A204.1 (cell line): Measurements from ENCODE around the gene SMAP1.
"Not testable (repeated sequence)": the region's sequence is repeated elsewhere in the genome, so short reads cannot be mapped to it uniquely, and the experiment has no call there.

Experiments
- FAIRE-seq: peaks from 2 replicates; lab custom pipeline; 2012; peaks lifted over from hg19 to GRCh38; lab: Jason Lieb, UNC

SMAP1 gene

DNA sequence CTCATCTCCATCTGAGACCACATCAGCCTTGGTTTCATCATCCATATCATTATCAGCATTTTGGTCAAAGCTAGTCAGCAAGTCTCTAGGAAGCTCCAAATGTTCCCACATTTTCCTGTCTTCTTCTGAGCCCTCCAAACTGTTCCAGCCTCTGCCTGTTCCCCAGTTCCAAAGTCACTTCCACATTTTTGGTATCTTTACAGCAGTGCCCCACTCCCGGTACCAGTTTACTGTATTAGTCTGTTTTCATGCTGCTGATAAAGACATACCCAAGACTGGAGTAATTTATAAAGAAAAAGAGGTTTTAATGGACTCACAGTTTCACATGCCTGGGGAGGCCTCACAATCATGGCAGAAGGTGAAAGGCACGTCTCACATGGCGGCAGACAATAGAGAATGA lies 74.8 kb downstream of the SMAP1 start:
- FAIRE-seq = not testable (repeated sequence)

DNA sequence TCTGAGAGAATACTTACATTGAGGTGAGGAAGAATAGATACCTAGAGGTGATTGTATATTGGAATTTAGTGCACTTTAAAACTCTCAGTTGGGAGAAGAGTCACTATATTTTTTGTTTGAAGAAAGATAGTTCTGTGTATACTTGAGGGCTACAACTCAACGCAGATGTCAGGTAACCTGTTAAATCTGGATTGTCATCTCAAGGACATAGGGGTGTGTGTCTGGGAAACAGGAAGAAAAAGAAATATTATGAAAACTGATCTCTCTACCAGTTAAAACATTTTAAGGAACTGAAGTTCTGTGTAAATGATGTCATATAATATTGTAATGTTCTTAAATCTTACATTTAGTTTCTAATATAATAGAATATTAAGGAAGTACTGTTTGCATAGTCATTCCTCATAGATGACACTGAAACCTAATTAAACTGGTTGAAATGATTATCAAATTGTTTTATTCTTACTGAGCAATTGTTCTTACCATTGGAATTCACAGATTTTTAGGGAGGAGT lies 86.2 kb downstream of the SMAP1 start:
- no peak for FAIRE-seq

DNA sequence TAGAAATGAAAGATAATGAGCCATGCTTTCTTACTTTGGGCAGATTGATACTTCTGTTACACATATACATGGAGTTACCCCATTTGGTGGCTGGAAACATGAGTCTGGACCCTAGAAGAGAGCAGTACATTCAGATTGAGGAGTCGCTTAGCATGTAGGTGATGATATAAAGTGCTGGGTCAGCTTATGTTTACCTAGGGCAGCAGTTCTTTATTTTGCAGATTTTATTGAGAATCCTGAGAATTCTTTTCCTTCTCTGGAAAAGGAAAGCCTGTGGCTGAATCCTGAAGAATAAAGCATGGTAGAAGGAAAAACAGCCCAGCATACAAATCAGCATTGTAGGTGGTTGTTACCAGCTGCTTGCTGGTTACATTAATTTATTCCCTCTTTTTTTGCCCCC lies 91.2 kb downstream of the SMAP1 start:
- FAIRE-seq = no peak

DNA sequence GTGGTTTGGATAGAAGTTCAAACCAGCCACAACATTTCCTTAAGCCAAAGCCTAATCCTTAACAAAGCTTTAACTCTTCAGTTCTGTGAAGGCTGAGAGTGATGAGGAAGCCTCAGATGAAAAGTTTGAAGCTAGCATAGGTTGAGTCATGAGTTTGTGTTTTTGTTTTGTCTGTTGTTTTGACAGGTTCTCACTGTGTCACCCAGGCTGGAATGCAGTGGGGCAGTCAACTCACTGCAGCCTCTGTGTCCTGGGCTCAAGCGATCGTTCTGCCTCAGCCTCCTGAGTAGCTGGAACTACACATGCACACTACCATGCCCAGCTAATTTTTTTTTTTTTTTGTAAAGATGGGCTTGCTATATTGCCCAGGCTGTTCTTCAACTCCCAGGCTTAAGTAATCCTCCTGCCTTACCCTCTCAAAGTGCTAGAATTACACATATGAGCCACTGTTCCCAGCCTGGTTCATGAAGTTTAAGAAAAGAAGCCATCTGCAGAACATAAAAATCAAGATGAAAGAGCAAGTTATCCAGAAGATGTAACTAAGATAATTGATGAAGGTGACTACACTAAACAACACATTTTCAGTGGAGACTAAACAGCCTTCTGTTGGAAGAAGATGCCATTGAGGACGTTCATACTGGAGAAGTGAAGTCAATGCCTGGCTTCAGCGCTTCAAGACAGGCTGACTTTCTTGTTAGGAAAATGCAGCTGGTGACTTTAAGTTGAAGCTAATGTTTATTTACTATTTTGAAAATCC lies 96.2 kb downstream of the SMAP1 start:
- no peak for FAIRE-seq

DNA sequence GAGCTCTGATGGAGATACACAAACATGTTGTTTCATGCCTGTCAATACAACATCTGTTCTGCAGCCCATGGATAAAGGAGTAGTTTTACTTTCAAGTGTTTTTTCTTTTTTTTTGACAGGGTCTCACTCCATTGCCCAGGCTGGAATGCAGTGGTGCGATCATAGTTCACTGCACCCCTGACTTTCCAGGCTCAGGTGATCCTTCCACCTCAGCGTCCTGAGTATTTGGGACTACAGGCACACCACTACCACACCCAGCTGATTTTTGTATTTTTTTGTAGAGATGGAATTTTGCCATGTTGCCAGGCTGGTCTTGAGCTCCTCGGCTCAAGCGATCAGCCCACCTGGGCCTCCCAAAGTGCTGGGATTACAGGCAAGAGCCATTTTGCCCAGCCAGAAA lies 97.0 kb downstream of the SMAP1 start:
- no peak for FAIRE-seq

DNA sequence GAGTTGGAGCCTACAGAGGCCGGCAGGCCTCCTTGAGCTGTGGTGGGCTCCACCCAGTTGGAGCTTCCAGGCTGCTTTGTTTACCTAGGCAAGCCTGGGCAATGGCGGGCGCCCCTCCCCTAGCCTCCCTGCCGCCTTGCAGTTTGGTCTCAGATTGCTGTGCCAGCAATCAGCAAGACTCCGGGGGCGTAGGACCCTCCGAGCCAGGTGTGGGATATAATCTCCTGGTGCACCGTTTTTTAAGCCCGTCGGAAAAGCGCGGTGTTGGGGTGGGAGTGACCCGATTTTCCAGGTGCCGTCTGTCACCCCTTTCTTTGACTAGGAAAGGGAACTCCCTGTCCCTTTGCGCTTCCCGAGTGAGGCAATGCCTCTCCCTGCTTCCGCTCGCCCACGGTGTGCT lies 103.7 kb downstream of the SMAP1 start:
- not testable (repeated sequence) for FAIRE-seq

DNA sequence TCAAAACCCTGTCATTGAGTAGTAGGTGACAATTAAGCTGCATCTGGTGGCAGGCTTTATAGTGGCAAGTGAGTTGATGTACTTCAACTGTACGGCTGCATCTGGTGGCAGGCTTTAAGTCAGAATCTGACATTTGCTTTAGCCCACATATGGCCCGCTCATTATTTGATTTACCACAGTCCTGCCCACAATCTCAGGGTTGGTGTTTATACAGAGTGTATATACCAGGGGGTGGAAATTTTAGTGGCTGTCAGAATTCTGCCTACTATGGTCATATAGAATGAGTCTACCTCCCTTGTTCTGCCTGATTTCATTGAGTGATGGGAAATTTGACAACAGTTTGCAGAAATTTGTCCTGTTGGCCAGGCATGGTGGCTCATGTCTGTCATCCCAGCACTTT lies 112.3 kb downstream of the SMAP1 start:
- no peak for FAIRE-seq

DNA sequence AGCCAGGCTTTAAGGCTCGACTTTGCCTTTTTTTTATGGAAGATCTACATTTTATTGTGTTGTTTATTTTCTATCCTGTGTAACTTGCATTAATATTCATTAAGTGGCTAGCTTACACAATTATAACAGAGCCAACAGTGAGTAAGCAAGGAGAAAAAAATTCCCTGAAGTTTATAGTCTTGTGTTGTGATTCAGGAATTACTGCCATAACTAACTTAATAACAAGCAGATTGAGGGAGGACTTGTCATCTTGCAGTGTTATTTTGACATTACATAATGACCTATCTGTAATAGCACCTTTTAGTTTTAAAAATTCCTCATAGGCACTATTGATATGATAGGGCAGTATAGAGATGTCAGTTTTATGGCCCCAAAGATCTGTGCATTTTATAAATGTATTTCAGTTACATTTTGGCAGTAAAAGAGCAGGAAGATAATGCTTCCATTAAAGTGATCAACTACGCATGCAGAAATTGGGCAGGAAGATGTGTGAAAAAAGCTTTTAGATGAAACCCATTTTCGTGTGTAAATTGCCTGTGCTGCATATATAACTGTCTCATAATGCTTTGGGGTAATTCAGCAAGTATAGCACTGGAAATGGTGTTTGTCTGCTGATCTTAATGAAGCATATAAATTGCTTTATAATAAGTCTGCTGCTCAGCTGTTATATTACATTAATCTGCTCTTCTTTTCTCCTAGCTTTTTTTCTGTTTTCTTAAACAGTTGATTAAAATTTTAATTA lies 123.0 kb downstream of the SMAP1 start:
- FAIRE-seq = no peak

DNA sequence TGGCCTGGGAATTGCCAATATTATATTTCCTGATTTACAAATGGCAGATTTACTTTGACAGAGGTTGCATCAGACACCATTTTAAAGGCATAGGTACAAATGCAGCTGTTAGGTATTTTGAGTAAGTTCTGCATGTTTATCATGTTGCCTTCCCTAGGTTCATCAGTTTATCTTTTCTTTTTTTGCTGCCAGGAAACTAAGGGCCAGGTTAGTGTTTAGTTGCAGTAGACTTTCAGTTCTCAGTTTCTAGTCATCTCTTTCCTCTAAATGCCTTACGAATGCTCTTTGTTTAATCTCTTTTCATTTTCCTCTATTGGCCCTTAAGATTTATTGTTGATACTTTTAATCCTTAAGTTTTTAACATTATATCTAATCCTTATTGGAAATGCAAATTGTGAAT lies 129.9 kb downstream of the SMAP1 start:
- no peak for FAIRE-seq

DNA sequence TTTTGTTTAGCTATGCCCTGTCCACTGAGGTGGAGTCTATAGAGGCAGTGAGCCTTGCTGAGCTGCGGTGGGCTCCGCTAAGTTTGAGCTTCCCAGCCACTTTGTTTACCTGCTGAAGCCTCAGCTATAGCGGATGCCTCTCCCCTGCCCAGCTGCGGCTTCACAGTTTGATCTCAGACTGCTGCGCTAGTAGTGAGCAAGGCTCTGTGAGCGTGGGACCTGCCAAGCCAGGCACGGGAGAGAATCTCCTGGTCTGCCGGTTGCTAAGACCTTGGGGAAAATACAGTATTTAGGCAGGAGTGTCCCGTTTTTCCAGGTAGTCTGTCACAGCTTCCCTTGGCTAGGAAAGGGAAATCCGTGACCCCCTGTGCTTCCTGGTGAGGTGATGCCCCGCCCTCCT lies 138.4 kb downstream of the SMAP1 start:
- no peak for FAIRE-seq

DNA sequence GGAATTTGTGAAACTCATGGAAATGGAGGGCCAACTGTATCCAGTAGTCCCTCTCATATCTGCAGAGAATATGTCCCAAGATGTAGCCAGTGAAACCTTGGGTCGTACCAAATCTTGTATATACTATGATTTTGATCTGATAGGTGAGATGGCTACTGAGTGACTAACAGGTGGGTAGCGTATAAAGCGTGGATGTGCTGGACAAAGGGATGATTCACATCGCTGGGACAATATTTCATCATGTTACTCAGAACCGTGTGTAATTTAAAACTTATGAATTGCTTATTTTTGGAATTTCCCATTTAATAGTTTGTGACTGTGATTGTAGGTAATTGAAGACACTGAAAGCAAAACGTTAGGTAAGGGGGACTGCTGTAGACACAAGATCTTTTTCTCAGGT lies 144.1 kb downstream of the SMAP1 start:
- no peak for FAIRE-seq

DNA sequence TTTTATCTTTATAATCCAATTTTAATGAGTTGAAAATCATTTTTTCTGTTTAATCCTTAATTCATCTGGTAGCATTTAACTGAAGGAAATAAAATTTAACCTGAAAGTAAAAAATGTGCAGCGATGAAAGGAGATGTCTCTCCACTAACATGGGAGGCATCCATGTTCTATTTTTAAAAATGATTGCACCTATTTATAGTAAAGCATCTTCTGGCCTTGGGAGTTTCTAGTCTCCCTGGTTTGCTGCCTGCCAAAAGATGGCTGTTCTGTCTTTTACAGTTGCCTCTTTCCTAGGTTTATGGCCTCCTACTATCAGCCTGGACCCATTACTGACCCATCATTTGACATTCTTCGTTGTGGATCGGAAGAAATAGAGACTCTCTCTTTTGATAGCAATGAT lies 146.2 kb downstream of the SMAP1 start:
- FAIRE-seq = no peak

DNA sequence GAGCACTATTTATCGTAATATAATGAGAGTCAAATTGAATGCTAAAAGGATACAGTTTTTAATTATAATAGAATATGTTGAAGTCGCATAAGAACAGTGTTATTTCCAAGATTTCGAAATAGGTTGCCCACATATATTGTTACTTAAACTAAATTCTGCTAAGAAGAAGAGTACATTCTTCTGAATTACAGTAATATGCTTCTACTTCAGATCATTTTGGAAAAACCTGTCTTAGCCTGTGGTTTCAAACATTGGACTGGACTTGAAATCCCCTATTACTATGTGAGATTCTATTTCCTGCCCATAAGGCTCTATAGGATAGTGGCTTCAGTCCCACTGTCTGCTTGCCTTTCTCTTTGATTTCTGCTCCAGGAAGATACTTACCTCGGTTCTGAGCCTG lies 152.0 kb downstream of the SMAP1 start:
- no peak for FAIRE-seq

DNA sequence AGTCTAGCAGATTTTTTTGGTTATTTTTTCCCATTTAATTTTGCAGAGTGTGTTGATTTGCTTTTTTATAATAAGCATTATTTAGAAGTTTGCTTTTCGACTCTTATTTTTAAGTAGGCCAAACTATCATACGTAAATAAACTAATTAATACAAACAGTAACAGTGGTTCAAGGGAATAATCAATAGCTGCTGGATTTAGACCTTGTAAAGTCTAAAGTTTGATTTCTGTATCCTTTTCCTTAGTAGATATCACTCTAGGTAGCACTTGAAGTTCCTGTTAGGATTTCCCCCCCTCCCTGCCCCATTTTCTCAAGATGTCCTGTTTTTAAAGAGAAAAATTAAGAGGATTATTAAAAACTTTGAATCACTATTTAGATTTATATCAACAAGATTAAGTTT lies 153.1 kb downstream of the SMAP1 start:
- no peak for FAIRE-seq

DNA sequence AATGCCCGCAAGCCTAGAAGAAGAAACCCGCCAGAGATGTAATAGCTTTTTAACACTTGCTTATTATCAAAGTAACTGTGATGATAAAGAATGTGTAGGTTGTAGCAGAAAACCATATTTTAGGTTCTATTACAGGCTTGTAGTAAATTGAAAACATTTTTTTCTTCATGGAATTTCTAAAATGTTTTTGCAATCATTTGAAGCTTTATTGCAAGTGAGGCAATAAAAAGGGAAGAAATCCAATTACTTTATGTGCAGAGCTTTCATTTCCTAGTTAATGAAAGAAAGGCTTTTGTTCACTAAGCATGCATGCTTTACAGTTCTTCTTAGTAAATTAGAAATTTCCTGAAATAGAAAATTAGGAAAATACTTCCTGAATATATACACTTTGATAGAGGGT lies 154.1 kb downstream of the SMAP1 start:
- FAIRE-seq = no peak

DNA sequence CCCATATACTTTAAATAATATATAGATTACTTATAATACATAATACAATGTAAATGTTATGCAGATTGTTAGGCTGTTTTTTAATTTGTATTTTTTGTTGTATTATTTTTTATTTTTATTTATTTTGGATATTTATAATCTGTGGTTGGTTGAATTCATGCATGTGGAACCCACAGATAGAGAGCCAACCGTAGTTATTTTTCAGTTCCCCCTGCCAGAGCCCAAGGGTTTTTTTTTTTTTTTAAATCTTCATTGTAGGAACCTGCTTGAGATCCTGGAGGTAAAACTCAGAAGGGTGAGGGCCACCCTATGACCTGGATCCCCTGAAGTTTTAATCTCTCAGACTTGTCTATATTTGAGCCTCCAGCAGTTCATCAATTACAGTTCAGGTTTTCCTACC lies 156.0 kb downstream of the SMAP1 start:
- FAIRE-seq = no peak

DNA sequence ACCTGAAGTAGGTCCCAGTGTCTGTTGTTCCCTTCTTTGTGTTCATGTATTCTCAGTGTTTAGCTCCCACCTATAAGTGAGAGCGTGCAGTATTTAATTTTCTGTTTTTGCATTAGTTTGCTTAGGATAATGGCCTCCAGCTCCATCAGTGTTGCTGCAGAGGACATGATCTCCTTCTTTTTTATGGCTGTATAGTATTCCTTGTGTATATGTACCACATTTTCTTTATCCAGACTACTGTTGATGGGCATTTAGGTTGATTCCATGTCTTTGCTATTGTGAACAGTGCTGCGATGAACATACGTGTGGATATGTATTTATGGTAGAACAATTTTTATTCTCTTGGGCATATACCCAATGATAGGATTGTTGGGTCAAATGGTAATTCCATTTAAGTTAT lies 163.7 kb downstream of the SMAP1 start:
- FAIRE-seq = no peak

DNA sequence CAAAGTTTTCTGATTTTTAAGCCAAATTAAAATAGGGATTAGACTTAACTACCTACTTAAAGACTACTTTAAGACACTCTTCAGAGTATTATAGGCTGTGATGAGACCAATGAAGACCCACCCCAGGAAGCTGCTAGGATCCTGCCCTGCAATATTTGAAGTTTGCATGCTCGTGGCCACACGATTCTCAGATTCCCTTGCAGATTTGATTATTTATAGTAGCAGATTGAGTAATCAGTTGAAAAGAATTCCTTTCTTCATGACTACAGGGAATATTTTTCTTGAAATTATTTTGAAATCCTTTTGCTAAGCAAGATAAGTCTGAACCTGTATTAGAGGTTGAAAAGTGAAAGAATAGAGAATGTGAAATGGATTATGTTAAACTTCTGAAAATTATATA lies 166.8 kb downstream of the SMAP1 start:
- FAIRE-seq = no peak

DNA sequence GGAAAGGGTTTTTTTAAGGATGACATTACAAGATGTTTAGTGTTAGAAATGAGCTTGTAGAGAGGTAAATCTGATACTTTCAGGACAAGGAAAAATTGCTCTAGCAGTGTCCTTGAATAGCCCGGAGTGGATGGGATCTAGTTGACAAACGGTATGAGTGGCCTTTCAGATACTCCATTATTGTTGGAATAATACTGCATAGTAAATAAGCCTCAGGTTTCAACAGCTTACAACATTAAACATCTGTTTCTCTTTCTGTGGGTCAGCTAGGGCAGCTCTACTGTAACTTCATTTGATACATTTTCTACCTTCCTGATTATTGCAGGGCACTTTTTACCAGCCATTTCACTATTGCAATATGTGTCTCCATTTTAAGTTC lies 171.2 kb downstream of the SMAP1 start:
- no peak for FAIRE-seq

DNA sequence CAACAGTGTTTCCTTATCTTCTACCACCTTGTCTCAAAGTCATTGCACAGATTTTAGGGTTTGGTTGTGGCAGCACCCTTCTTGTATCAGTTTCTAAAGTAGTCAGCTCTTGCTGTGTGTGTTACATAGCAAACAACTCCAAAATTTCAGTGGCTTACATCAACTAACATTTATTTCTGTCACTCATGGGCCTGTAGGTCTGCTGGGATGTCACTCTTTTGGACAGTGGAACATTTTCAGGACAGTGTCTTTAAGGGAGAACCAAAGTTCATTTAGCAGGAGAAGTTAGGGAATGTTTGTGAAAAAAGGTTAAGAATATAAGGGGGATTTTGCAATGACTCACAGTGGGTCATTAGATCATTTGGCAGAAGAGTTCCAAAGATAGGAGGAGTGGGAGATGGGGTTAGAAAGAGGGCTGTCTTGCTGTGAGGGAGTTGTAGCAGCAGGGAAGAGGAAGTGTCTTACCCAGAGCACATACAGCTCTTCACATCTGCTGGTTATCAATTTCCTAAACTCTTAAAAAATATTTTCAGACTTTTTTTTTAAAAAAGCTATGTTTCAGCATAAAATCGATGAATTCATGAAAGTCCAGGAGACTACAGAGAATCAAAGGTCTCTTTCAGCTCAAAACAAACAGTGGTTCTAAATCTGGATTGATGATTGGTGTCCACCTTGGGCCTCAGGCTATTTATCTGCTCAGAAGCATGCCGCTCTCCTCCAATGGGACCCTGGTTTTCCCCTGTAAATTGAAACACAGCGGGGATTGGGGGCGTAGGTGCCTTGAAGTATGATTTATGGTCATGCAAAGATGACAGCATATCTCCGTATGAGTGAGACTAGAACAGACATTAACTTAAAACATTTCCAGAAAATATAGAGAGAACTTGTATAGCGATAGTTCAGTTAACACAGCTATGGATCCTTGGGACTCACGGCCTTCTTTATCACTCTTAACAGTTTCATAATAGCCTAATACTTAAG lies 171.9 kb downstream of the SMAP1 start:
- no peak for FAIRE-seq

DNA sequence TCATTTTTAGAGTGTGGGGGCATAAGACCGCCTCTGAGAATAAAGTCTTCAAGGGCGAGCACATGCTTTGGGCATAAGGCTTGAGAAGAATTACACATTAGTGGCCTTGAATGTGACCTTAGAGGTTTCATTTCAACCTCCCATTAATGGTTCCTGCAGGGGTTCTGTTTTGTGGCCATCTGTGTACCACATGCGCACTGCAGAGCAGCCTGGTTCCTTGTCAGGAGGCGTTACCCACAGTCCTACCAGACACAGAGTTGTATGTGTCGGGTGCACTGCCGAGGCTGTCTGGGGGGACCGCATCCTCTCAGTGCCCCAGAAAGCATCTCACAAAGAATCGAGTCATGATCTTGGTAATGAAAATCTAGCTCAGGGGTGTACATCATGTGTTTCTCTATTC lies 173.4 kb downstream of the SMAP1 start:
- no peak for FAIRE-seq

DNA sequence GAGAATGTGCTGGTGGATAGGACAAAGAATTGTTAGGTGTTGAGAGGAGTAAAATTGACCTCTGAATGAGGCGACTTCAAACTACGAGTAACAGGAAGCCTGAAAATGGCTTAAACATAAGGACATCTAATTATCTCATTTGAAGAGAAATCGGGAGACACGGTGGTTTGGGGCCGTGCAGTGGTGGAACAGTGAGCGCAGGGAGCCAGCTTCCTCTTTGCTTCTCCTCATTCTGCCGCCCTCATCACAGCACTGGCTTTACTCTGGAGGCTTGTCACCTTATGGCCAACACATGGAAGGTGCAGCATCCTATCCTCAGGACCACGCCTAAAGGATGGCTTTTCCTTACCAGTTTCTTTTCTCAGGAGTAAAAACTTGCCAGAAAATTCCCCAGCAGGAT lies 174.9 kb downstream of the SMAP1 start:
- FAIRE-seq = no peak
